ENCODE data around the gene LSM11.

- TF ChIP-seq MXI1 (conservative IDR thresholded peaks at IDR 0.05; ENCODE audit: poor library complexity, severe bottlenecking) (no peak), CTCF (IDR thresholded peaks at IDR 0.05; ENCODE audit: poor library complexity, severe bottlenecking) (no peak), EZH2 (IDR thresholded peaks at IDR 0.05; ENCODE audit: borderline replicate concordance, insufficient read depth, low read length, poor library complexity, severe bottlenecking) (no peak), POLR2AphosphoS5 (IDR thresholded peaks at IDR 0.05) (no peak), TAF1 (IDR thresholded peaks at IDR 0.05; ENCODE audit: low read depth) (no peak), REST (IDR thresholded peaks at IDR 0.05; ENCODE audit: borderline replicate concordance) (no peak), EP300 (conservative IDR thresholded peaks at IDR 0.05; ENCODE audit: poor library complexity, severe bottlenecking) (no peak)
Observed at GRCh38 chr5:157747766-157748700, 4.5 kb downstream of the LSM11 start.
